ENCODE data around the gene NKIRAS2.

Gene NKIRAS2

GRCh38 chr17:42056635-42057034 is 36.7 kb downstream of the NKIRAS2 start:
- no peak for DNase-seq (ENCODE audit: low read depth)

- DNase-seq (ENCODE audit: low read depth), result no peak
These were observed 38.2 kb downstream of the NKIRAS2 start for GRCh38 chr17:42058063-42058462.

- DNase-seq (ENCODE audit: low read depth), result no peak
These were observed 39.9 kb downstream of the NKIRAS2 start for GRCh38 chr17:42059815-42060214.

GRCh38 chr17:42060231-42060630 is 40.3 kb downstream of the NKIRAS2 start:
- DNase-seq (ENCODE audit: low read depth), result no peak

- no peak for DNase-seq (ENCODE audit: low read depth)
These were observed 42.0 kb downstream of the NKIRAS2 start for GRCh38 chr17:42061646-42062487.

- DNase-seq (ENCODE audit: low read depth), result no peak
These were observed 42.8 kb downstream of the NKIRAS2 start for GRCh38 chr17:42062681-42063080.

GRCh38 chr17:42065201-42065600 is 45.3 kb downstream of the NKIRAS2 start:
- no peak for DNase-seq (ENCODE audit: low read depth)

GRCh38 chr17:42067371-42068091 is 47.6 kb downstream of the NKIRAS2 start:
- DNase-seq (ENCODE audit: low read depth), result peak; percentile 54

GRCh38 chr17:42068979-42069378 is 49.1 kb downstream of the NKIRAS2 start:
- DNase-seq (ENCODE audit: low read depth), result no peak

- DNase-seq (ENCODE audit: low read depth), result no peak
These were observed 51.9 kb downstream of the NKIRAS2 start for GRCh38 chr17:42071810-42072209.

- DNase-seq (ENCODE audit: low read depth), result no peak
These were observed 52.7 kb downstream of the NKIRAS2 start for GRCh38 chr17:42072323-42073187.

Measured in stimulated activated CD8-positive, alpha-beta memory T cell treated with anti-CD3 and anti-CD28 coated beads, Interleukin-7, amount 100 ng/mL, for 24 hours (primary cell).